Esophagus squamous epithelium (tissue), 5 donors: Measurements from ENCODE around the gene SNED1. TPM values are rescaled to one million over a fixed set of nuclear protein-coding genes. Genes with fewer than 3 reads are reported as not detected.

Source experiments
- DNase-seq: peaks from one replicate; lab custom pipeline; 2025; lab: John Stamatoyannopoulos, UW
- H3K27ac ChIP-seq, 4 donors: fragments of 200-600 bp; sonication (generic); one replicate each; pipeline ENCODE4 v1.5.1; 2016 to 2019; ENCODE audit warnings: mild to moderate bottlenecking in 1 of 4
- H3K27me3 ChIP-seq, 4 donors: fragments of 200-600 bp; sonication (generic); 1 replicate in 3 of 4; 2 replicates in 1 of 4; pipeline versions ENCODE4 v1.5.1 to v1.6.0; 2017 to 2021; ENCODE audit warnings: antibody characterized with exemption in 1 of 4
- H3K36me3 ChIP-seq, 3 donors: fragments of 200-600 bp; sonication (generic); one replicate each; pipeline ENCODE4 v1.5.1; 2016 to 2019
- H3K4me1 ChIP-seq, 3 donors: fragments of 200-600 bp; sonication (generic); one replicate each; pipeline ENCODE4 v1.5.1; 2017 to 2019
- H3K4me3 ChIP-seq, 4 donors: fragments of 200-600 bp; sonication (generic); 1 replicate in 3 of 4; 2 replicates in 1 of 4; pipeline ENCODE4 v1.5.1; 2016 to 2019; ENCODE audit warnings: mild to moderate bottlenecking in 2 of 4, moderate library complexity in 1 of 4
- H3K9me3 ChIP-seq, 3 donors: fragments of 200-600 bp; sonication (generic); one replicate each; pipeline ENCODE4 v1.5.1; 2016 to 2019
- CTCF ChIP-seq, 6 experiments: fragments of 450-650 bp in 4 of 6; fragments of 200-600 bp in 2 of 6; sonication (generic) in 2 of 6; IDR thresholded peaks; one replicate each; pipeline ENCODE4 v1.5.1; 2016 to 2019; ENCODE audit warnings: antibody characterized with exemption in 6 of 6, mild to moderate bottlenecking in 4 of 6, moderate library complexity in 4 of 6
- POLR2A ChIP-seq, 4 donors: fragments of 450-650 bp; IDR thresholded peaks; one replicate each; pipeline ENCODE4 v1.6.1; 2017; ENCODE audit warnings: antibody characterized with exemption in 4 of 4, mild to moderate bottlenecking in 4 of 4, moderate library complexity in 3 of 4
- WGBS, 2 donors: methylation state at CpG; one replicate each; pipeline ENCODE4 v1.1.5; 2018; 5-methylcytosine and 5-hydroxymethylcytosine counted together
- intact Hi-C: fragments of 100-400 bp; cut with DNase I; formaldehyde crosslinking; loops from one replicate; pipeline ENCODE4 v1.15.0; 2022
- total RNA-seq, 4 donors: library from RNA; depleted of rRNA; stranded (reverse); fragments of >200 nt; gene quantifications; one replicate each; pipeline ENCODE4 v1.1.0, GENCODE V29; 2016
- donor health status: DM: yes; HTN: yes; CAD: no.

SNED1 gene
- total RNA-seq, 4 donors from 2014 or later: 3.3 to 13.9 (median 4.8) TPM

- no peak overlapping the region for H3K27ac ChIP-seq
- intact Hi-C loops: no loop called here
- DNase-seq: no peak
- H3K36me3 ChIP-seq: peaks cover 0 to 29% (median 3%) of the 10 kb centered on the region in 3 donors
- H3K27me3 ChIP-seq: peaks cover 0 to 6% (median 0%) of the 10 kb centered on the region in 4 donors
- no peak overlapping the region for H3K4me3 ChIP-seq
- peaks cover 0 to 5% (median 4%) of the 10 kb centered on the region in 3 donors for H3K9me3 ChIP-seq
- H3K4me1 ChIP-seq: peaks cover 0 to 9% (median 0%) of the 10 kb centered on the region in 3 donors
- WGBS, 2 donors: 93 to 96% methylated on average over 7 of the region's 7 CpGs
- TF ChIP-seq POLR2A (IDR thresholded peaks at IDR 0.05) (no peak), CTCF (IDR thresholded peaks at IDR 0.05) (no peak)
Measured at GRCh38 chr2:241030883-241031282, 32.5 kb downstream of the SNED1 start.

DNA sequence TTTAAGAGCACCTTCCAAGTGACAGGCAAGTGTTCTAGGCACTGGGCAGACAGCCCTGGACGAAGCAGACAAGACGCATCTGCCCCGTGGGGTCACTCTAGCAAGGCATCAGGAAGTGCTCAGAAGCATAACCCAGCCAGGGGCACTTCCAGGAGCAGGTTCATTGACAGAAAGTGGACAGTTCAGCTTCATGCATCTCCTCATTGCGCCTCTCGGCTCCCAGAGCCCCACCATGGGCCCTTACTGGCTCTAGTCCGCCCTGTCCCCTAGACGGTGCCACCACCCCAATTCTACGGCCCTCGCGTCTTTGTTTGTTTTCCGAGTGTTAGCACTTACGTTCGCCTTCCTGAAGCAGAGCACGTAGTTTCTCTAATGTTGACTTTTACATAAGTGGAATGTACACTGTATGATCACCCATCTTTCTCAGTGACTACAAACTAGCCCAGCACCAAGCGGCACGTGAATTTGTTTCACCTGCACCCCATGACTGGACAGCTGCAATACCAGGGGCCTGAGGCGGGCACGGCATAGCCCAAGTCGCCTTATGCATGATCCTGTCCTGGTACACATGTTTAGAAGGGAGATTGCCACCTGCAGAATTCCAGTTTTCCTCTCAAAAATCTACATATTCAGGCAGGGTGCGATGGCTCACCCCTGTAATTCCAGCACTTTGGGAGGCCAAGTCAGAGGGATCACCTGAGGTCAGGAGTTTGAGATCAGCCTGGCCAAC lies 33.2 kb downstream of the SNED1 start:
- DNase-seq: no peak
- Histone ChIP-seq H3K4me3 (no peak overlapping the region), H3K27ac (no peak overlapping the region), H3K36me3 (peaks cover 0 to 30% (median 3%) of the 10 kb centered on the region in 3 donors), H3K9me3 (no peaks in the 10 kb centered on the region), H3K27me3 (peaks cover 0 to 6% (median 0%) of the 10 kb centered on the region in 4 donors), H3K4me1 (peaks cover 7 to 16% (median 7%) of the 10 kb centered on the region in 3 donors)
- intact Hi-C loops: no loop called here
- WGBS, 2 donors: 89 to 90% methylated on average over 19 to 20 of the region's 20 CpGs
- no peak for TF ChIP-seq POLR2A (IDR thresholded peaks at IDR 0.05)
- no peak for TF ChIP-seq CTCF (IDR thresholded peaks at IDR 0.05)

- Histone ChIP-seq H3K4me1 (peaks cover 13 to 29% (median 14%) of the 10 kb centered on the region in 3 donors), H3K27ac (no peak overlapping the region), H3K27me3 (peaks cover 0 to 6% (median 0%) of the 10 kb centered on the region in 4 donors), H3K36me3 (peaks cover 0 to 45% (median 3%) of the 10 kb centered on the region in 3 donors), H3K4me3 (no peak overlapping the region), H3K9me3 (no peaks in the 10 kb centered on the region)
- no peak for TF ChIP-seq CTCF (IDR thresholded peaks at IDR 0.05)
- TF ChIP-seq POLR2A (IDR thresholded peaks at IDR 0.05): no peak
- DNase-seq: no peak
- intact Hi-C loops: no loop called here
- WGBS, 2 donors: 91 to 93% methylated on average over 3 to 6 of the region's 17 CpGs
Measured at GRCh38 chr2:241033336-241033987, 35.0 kb downstream of the SNED1 start.

GRCh38 chr2:241033994-241034393 lies 35.6 kb downstream of the SNED1 start:
- no peak overlapping the region for H3K27ac ChIP-seq
- peaks cover 0 to 50% (median 3%) of the 10 kb centered on the region in 3 donors for H3K36me3 ChIP-seq
- intact Hi-C loops: no loop called here
- no peaks in the 10 kb centered on the region for H3K9me3 ChIP-seq
- TF ChIP-seq POLR2A (IDR thresholded peaks at IDR 0.05) (no peak), CTCF (IDR thresholded peaks at IDR 0.05) (no peak)
- 93 to 100% methylated on average over 2 to 5 of the region's 7 CpGs for WGBS, 2 donors
- no peak overlapping the region for H3K4me3 ChIP-seq
- DNase-seq: no peak
- peaks cover 0 to 6% (median 0%) of the 10 kb centered on the region in 4 donors for H3K27me3 ChIP-seq
- peaks cover 13 to 29% (median 14%) of the 10 kb centered on the region in 3 donors for H3K4me1 ChIP-seq
